HG03460 (cell line): Measurements from ENCODE around the gene PCDH18.

Experiments used
- ATAC-seq: cut with Tn5 transposase; IDR thresholded peaks from one replicate; pipeline ENCODE4 v1.9.1; 2021; ENCODE audit not compliant: unreplicated experiment

PCDH18 gene

GRCh38 chr4:137470806-137471205 is 61.5 kb downstream of the PCDH18 start:
- ATAC-seq, result no peak
